ENCODE results near the gene FANCI. TPM values are rescaled to one million over a fixed set of nuclear protein-coding genes. Genes with fewer than 3 reads are reported as not detected.

The FANCI gene
- polyA plus RNA-seq, 1 donor: 56.0 TPM

DNA sequence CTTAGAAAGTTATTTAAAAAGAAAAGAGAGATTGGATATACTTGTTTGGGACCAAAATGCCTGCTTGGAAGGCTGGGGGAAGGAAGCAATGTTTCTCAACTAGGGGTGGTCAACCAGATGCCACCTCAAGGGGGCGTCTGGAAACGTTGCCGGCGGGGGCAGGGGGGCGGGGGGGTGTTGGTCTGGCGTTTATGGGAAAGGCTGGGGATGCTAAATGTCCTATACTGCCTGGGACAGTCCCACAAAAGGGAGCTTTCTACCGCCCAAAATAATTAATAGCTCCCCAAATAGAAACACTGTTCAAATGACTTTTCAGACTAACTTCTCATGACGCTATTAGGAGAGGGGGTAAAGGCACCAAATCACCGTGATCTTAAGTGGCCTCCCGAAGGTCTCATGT lies 88.7 kb downstream of the FANCI start:
- no peak for DNase-seq

DNA sequence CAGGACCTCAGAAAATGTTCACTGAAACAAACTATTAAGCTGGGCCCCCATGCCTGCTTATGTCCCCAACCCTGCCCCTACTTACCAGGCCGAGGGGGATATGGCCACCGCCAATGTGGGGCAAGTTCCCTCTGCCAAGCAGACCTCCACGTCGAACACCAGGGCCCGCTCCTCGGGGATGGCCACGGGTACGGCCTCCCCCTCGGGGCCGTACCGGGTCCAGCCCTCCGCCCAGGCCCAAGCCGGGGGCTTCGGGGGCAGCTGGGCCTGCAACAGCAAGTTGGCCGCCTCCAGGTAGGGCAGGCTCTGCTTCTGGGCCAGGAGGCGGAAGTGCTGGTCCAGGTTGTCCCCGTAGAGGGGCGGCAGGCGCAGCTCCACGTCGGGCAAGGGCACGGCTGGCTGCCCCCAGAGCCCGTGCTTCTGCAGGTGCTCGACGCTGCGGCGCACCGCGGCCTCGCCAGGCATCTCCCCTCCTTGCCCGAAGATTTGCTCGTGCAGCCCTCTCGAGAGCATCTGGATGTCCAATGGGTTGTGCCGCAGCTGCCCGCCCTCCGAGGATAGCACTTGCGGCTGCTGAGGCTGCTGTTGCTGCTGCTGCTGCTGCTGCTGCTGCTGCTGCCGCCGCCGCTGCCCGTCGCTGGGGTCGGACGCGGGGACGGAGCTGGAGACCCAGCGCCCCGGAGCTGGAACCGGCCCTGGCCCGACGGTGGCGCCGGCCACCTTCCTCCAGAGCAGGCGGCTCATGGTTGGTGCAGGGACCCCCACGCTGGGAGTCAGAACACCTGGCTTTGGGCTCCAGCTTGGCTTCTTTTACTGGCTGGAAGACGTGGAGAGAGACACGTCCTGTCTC lies 89.5 kb downstream of the FANCI start:
- DNase-seq: no peak

DNA sequence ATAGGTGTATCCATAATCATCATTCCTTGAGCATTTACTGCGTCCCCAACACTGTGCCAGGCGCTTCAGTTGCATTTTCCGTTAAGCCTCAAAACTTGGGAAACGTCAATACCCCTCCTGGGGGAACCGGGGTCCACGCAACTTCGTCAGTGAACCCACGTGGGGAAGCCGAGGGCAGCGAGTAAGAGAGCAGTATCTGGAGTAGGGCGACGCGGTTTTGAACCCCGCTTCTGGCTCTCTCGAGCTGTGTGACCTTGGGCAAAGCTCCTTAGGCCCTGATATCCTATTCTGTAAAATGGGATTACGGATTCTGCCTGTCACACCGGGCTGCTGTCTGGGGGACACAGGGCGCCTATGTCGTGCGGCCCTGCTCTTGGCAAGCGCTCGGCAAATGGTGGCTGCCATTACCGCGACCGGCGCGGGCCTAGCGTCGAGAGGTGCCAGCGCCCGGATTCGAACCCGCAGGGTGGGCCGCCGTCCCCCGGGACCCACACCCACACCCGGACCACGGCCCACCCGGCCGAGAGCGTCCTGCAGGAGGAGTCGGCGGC lies 90.3 kb downstream of the FANCI start:
- no peak for DNase-seq

DNA sequence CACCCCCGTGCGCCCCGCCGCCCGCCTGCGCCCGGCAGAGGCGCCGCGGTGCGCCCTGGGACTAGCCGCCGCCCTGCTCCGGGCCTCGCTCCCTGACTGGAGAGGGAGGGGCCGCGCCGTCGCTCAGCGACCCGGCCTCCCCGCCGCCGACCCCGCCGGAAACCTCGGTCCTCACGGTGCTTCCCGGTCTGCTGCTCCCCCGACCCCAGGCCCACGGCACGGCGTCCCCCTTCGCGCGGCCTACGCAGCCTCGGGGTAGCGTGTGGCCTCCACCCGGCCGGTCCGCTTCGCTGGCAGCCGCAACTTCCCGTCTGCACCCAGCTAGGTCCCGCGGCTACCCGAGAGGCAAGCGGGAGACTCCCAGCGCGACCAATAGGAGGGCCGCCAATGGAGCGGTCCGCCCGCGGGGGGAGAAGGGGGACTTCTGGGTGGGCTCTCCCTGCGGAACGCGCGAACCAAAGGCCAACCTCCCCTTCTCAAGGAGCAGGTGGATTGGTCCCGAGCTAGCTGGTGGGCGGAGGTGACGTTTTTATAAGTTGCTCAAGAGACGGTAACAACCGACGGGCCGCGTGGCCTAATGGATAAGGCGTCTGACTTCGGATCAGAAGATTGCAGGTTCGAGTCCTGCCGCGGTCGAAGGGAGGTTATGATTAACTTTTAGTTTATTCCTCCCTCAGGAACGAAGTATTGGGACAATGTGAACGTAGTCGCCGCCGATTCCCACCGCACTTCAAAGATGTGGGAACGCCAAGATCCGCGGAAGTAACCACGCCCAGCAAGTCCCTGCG lies 90.9 kb downstream of the FANCI start, which contains the start of gene POLG:
POLG (minus strand) TSS at position 315 of the 788 bp plus-strand sequence. CDS start 1,070 bp downstream, outside the sequence.
- peak; percentile 98 for DNase-seq

DNA sequence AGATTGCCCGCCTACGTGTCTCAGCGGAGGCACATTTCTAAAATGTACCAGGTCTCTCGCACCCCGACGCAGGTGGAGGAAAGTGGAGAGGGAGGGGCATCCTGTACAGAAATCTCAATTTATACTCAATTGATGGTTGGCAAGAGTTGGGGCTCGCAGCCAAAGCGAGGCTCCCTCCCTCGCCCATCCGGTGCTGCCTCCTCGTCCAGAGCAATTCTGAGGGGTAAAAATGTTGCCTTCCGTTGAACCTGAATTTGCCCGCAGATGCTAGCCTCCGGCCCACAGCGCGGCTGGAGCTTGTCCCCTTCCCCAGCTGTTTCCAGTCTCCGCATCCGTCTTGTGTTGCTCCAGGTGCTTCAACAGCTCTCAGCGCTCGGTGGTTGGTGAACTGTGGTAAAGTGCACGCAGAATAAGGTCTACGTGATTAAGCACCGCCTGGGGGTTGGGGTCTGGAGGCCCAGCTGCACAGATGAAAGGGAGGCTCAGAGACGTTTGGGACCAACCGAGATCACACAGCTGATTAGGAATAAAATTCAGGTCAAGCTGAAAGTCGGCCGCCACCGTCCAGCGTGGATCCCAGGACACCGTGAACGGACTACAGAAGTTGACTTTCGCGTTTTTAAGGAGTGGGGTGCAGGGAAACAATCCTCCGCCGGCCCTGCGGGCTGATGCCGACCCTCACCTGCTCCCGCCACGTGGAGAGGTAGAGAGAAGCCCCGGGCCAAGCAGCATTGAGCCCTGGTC lies 91.7 kb downstream of the FANCI start:
- DNase-seq: peak; percentile 55

DNA sequence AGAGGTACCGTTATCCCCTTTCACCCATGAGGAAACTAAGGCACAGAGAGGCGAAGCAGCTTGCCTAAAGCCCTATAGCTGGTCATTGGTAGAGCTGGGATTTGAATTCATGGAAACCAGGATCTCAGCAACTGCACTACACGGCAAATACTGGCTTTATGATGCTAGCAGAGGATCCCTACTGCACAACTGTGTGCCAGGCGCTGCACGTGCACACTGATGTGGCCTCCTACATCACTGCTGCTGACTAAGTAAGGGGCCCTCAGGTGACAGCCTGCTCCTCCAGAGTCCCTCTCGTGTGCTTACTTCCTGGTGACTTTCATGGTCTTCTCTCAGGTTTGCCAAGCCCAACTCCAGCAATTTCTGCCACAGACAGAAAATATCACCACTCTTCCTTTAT lies 94.3 kb downstream of the FANCI start:
- no peak for DNase-seq

DNA sequence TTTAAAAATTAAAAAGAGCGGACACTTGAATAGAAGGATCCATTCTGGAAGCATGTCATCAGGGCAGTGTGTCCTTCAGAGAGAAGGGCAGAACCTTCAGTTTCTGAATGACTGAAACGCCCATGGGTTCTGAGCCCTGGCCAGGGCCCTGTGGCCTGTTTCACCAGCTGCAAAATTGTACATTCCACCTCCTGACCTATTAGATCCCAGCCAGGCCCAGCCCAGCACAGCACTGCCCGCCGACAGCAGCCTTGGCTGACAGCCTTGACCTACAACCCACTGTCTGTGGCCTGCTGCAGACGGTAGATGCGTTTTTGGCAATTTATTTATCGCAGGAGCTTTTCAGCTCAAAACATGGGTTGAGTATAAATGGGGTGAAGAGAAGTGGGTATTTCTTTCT lies 96.8 kb downstream of the FANCI start:
- no peak for DNase-seq

DNA sequence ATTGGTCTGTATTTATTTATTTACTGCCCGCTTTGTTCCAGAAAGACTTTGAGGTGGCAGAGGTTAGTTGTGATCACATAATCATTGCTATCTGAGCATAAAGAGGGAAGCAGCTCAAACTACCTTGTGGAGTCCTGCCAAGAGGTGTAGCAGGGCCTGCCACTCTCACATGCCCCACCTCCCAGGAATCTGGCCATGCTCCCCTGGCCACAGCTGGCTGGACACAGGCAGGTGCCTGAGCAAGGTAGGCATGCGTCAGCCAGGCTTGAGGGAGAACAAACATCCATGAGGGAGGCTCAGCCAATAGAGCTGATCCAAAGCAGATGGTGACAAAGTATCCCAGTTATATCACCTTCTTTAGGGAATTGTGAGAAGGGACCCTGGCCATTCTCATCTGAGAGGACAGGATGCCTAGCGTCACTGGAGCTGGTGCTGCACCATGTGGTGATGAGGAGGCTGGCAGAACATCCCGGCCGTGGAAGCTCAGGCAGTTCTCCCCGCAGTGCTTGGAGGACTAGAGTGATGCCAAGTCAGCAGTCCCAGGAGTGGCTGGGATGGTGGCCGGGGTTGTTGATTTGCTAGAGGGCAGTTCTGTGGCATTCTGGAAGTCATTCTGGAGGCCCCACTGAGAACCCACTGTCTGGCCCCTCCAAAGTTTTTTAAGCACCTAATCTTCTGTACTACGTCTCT lies 97.7 kb downstream of the FANCI start:
- no peak for DNase-seq

DNA sequence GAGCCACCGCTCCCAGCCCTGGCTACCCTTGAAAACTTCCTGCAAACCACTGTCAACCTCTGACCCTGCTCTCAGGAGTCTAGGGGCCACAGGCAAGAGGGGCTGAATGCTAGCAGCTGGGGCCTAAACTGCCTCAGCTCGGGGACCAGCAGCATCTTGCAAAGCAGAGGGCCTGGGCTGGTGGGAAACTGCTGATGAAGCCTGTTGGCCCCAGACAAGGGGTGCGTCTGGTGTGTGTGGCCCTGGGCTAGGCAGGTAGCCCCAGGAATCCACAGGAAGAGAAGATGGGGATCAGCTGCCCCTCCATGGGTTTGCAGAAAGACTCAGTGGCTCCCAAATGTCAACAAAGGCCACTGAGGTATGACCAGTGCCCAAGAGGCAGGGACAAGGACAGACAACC lies 99.1 kb downstream of the FANCI start:
- DNase-seq: no peak

DNA sequence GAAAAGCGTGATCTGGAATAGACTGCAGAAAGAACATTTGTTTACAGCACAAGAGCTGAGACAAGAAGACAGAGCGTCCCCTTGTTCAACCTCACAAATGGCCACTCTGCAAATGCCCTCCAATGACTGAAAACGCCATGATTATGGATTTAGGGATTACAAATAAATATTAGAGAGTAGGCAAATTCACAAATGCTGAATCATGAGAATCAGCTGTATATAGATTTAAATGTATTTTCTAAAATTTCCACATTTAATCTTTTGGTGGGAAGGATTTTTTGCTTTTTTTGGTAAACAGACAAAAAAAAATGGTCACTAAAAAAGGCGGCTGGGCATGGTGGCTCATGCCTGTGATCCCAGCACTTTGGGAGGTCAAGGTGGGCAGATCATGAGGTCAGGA lies 101.5 kb downstream of the FANCI start:
- no peak for DNase-seq

DNA sequence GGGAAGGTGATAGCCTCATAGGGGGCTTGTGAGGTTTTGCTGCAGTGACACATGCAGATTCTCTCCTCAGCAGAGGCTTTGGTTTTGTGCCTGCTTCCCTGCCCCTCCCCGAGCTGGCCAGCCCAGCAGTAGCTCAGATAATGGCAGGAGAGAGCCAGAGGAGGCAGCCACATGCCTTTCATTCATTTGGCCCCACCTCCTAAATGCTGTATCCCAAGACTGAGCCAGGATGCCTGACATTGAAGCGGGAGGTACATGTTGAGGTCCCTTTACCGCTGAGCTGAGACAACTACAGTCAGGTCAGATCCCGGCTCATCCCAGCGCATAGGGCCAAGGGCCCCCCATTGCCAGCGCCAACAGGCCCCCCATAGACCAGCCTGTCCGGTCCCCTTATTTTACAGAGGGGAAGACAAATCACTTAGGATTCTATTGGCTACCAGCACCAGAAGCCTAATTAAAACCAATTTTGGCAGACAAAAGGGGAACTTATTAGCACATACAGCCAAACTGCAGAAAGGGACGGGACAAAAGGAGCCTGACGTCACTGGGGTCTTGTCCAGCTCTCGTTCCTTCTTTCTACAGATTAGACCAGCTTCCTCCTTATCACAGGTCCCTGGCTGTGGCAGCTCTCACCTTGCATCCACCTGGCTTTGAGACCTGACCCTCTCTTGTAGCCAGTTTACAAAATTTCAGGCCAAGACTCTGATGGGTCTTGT lies 102.9 kb downstream of the FANCI start:
- DNase-seq: no peak

DNA sequence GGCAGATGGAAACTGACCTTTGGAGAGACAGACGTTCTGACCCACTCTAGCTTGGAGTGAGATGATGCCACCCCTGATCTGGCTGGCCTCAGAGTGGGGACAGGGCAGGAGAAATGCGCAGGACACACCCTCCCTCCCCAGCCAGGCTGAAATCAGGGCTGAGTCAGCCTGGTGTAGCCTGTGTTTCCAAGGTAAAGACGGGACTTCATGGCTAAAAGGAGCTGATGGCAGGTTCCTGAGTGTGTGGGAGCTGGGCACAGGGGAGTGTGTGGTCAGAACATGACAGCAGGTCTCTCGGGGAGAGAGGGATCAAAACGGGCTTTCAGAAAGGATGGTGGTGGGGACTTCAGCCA lies 105.4 kb downstream of the FANCI start:
- no peak for DNase-seq

DNA sequence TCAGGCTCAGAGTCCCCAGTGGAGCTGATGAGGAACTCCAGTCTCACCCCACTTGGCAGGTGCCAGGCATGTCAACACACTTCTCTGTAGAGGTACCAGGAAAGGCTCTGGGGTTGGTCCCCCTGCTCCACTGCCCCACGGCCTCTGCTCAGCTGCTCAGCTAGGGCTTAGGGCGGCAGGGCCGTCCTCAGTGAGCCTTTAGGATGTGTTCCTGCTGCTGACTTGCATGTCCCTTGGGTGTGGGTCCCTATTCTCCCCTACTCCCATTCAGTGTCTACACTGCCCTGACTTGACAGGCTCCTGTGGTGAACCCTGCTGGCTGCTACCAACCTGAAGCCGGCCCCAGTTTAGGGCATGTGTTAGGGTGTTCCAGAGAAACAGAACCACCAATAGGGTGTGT lies 108.7 kb downstream of the FANCI start:
- DNase-seq: no peak

DNA sequence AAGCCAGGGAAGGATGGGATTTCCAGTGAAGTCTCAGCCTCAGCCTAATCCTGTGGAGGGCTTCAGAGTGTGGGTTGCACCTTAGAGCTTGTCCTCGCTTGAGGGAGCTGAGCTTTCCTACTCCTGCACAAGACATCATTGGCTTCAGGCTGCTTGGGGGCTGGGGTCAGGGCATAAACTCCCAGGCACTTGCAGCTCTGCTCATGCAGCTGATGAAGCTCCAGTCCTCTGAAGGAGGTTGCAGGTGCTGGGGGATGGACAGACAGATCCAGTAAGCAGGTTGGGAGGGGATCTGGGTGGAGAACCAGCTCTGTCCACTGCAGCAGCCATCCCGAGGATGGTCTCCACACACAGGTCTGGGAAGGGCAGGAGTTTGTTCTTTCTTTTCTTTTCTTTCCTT lies 110.2 kb downstream of the FANCI start:
- no peak for DNase-seq

DNA sequence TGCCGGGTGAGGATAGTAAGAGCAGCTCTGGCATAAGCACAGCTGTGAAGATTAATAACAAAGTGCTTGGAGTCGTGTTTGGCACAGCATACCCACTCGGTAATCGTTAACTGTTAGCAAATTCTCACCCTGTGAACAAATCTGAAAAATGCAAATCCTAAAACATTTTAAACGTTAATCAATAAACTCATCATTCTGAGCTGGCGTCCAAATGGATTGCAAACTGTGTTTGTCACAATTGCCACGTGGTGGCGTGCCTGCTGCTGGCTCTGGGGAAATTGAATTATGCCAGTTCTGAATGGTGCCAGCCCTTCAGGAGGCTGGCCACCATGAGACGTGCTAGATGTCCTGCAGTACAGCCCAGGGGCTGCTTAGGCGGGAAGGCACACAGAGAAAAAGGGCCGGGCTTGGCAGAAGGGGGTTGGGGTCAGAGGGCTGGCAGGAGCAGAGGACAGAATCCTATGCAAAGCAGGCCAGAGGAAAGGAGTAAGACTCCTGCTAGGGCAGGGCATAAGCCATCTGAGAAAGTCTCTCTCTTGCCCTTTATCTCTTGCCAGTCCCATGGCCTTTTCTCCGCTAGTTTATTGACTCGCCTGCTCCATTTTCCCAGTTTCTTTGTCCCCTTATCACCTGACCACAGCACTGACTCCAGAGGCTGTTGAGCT lies 113.0 kb downstream of the FANCI start:
- no peak for DNase-seq

DNA sequence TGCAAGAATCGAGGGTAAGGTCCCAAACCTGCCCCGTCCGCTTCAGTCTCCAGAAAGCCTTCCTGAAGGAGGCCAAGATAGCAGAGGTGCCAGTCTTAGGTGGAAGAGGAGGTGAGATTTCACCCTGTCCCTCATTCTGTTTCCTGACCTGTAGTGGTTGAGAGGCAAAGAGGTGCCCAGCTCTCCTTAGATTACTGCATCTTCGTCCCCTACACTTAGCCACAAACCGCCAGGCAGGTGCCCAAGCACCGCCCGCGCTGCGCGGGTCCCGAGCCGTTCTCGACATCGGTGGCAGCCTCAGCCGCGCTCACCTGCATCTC lies 114.6 kb downstream of the FANCI start:
- DNase-seq: no peak

DNA sequence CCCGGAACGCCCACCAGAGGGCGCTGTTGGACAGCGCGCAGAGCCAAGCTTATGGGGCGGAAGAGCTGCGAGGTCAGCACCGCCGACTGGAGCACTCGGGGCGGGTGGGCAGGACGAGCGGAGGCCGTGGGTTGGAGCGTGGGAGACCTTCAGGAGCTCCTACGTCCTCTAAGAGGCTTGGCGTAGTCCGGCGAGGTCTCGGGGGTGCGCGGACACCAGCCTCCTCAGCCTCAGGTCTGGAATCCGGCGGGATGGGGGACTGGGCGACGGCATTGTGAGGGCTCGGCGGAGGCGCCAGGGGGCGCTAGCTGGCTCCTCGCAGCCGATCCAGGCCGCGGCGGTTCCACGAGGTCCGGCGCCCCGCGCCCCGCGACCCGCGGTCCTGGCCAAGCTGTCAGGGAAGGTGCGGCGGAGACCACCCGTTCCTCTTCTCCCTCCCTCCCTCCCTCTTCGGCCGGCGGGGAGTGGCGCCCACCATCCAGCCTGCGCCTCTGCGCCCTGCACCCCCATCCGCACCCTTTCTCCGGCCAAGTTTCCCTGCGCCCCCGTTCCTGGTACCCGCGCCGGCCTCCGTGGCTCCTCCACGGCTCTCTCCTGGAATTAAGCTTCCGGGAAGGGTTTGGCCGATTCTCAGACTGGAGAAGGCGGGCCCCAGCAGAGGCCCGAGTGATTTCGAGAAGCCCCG lies 115.1 kb downstream of the FANCI start:
- peak; percentile 63 for DNase-seq

DNA sequence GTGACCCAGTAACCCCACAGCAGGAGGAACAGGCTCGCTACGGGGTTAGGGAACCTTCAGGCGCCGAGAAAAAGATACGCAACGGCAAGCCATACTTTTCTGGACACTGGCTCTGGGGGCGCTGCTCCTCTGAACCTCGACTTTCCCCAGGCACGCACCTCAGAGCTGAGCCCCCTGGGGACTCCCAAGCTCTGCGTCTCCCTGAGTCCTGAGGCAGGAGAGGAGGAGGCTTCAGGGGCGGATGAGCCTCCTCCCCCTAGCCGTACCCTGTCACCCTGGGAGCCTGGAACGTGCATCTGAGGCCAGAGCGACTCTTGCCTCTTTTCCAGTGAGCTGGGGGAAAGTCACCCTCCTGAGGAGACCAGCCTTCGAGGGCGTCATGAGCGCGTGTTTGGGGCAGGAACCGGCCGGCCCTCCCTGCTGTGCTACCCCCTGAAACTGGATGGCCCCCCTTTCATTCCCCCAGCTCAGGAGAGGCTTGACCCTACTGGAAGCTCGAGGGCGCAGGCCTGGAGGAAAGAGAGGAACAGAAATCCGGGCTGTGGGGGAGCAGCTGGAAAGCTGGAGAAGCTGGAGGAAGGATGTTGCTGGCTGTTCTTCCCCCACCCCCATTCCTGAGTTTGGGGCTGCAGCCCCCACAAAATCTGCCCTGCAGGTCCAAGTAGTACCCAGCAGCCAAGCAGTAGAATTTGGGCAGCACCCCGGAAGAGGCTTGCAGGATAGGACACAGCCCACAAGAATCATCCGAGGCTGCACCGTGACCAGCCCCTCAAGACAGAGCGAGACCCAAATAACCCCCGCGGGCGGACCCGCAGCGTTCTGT lies 115.9 kb downstream of the FANCI start:
- DNase-seq: no peak

DNA sequence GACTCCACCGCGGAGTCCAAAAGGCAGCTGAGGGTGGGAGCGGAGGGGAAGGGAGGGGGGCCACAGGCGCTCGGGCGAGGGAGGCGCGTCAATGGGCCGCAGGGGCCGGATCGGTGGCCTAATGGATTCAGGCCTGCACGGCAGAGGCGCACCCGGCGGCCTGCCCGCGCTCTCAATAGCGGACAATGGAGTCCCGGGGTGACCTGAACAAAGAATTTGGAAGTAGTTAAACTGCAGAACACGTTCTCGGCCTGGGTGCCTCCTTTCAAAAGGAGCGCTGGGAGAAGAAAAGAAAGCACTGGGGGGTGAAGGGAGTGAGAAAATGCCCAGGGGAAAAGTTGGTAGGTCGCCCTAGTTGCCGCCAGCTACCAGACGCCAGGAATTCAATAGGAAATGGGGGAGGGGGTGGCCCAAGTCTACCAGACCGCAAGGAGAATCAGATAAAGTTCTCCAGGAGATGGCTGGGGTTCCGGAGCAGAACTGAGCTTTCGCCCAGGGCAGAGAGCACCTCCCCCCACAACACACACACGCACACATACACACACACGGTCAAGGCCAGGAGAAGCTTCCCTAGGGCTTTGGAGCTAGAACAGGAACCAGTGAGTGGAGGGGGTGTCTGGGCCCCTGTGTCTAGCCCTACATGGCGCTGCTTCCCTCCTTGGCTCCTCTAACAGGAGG lies 116.7 kb downstream of the FANCI start:
- DNase-seq: no peak

Measured in left kidney (tissue), 2 donors.